Measurements from ENCODE around the gene TMEM9. TPM values are rescaled to one million over a fixed set of nuclear protein-coding genes. Genes with fewer than 3 reads are reported as not detected.

TMEM9 gene
- total and polyA plus RNA-seq, 2 of the 8 experiments (the other 6 are each of a cell fraction or from before 2014, with no cell fraction given): 79.9 to 181 TPM

GRCh38 chr1:201137579-201138310, 16.5 kb downstream of the TMEM9 start (continued):
- TF ChIP-seq YY1 (IDR thresholded peaks at IDR 0.05; ENCODE audit: low read depth, low read length): no peak
- no peak for TF ChIP-seq E2F6 (IDR thresholded peaks at IDR 0.05)
- TF ChIP-seq ATF2 (IDR thresholded peaks at IDR 0.05; ENCODE audit: low read length): no peak
